ENCODE results near the gene MAGED4B. TPM values are rescaled to one million over a fixed set of nuclear protein-coding genes. Genes with fewer than 3 reads are reported as not detected.

MAGED4B gene
- total RNA-seq, 4 donors from 2014 or later = 0.32 to 10.1 (median 1.7) TPM; not detected in 1

GRCh38 chrX:52034211-52034610, 34.8 kb downstream of the MAGED4B start:
- H3K4me1 ChIP-seq = no peaks in the 10 kb centered on the region
- H3K4me3 ChIP-seq = no peak overlapping the region
- no peak overlapping the region for H3K27ac ChIP-seq (replicated peaks in 1 of 4)
- H3K9me3 ChIP-seq = no peaks in the 10 kb centered on the region
- WGBS = 40% methylated on average over 1 of the region's 1 CpG
- no peaks in the 10 kb centered on the region for H3K36me3 ChIP-seq
- intact Hi-C loops (cut with DNase I) = no loop called here
- no peak for DNase-seq (ENCODE audit: extremely low spot score)
- no peak for TF ChIP-seq EP300 (IDR thresholded peaks at IDR 0.05)
- TF ChIP-seq CTCF (IDR thresholded peaks at IDR 0.05) = no peak
- no peak for TF ChIP-seq POLR2AphosphoS5 (IDR thresholded peaks at IDR 0.05)
- no peak for TF ChIP-seq POLR2A (IDR thresholded peaks at IDR 0.05; ENCODE audit: low read depth)
- no peaks in the 10 kb centered on the region for H3K27me3 ChIP-seq

- Histone ChIP-seq H3K9me3 (peaks cover 0 to 7% (median 0%) of the 10 kb centered on the region in 4 donors), H3K36me3 (no peaks in the 10 kb centered on the region), H3K4me3 (no peak overlapping the region), H3K27me3 (no peaks in the 10 kb centered on the region), H3K4me1 (no peaks in the 10 kb centered on the region), H3K27ac (replicated peaks in 1 of 4) (no peak overlapping the region)
- intact Hi-C loops (cut with DNase I) = no loop called here
- 63% methylated on average over 2 of the region's 2 CpGs for WGBS
- no peak for TF ChIP-seq POLR2AphosphoS5 (IDR thresholded peaks at IDR 0.05)
- no peak for TF ChIP-seq EP300 (IDR thresholded peaks at IDR 0.05)
- TF ChIP-seq POLR2A (IDR thresholded peaks at IDR 0.05; ENCODE audit: low read depth) = no peak
- no peak for TF ChIP-seq CTCF (IDR thresholded peaks at IDR 0.05)
- no peak for DNase-seq (ENCODE audit: extremely low spot score)
These were observed 37.6 kb downstream of the MAGED4B start for GRCh38 chrX:52031371-52031770.

GRCh38 chrX:52015794-52016193, 53.2 kb downstream of the MAGED4B start:
- 19% methylated on average over 3 of the region's 3 CpGs for WGBS

More at GRCh38 chrX:52015794-52016193, 53.2 kb downstream of the MAGED4B start:
- DNase-seq (ENCODE audit: extremely low spot score) = no peak
- intact Hi-C loops (cut with DNase I) = no loop called here
- TF ChIP-seq CTCF (IDR thresholded peaks at IDR 0.05) = no peak
- no peak for TF ChIP-seq POLR2AphosphoS5 (IDR thresholded peaks at IDR 0.05)
- TF ChIP-seq EP300 (IDR thresholded peaks at IDR 0.05) = no peak
- no peak for TF ChIP-seq POLR2A (IDR thresholded peaks at IDR 0.05; ENCODE audit: low read depth)
- no peaks in the 10 kb centered on the region for H3K4me1 ChIP-seq
- H3K27ac ChIP-seq (replicated peaks in 1 of 4) = no peak overlapping the region
- H3K27me3 ChIP-seq = no peaks in the 10 kb centered on the region
- H3K4me3 ChIP-seq = no peak overlapping the region
- H3K9me3 ChIP-seq = no peaks in the 10 kb centered on the region
- no peaks in the 10 kb centered on the region for H3K36me3 ChIP-seq

Small RNA genes lying within 50 kb of the gene (small RNA-seq; reads per million reads assigned to genes)
- gene SNORA11E = 0 reads per million in 3 donors

Other genes with a start within 250 kb of the MAGED4B start
- 10 to 100 TPM; 32.6 to 57.9 (median 44.0) TPM for gene MAGED1, start 175.6 kb downstream of the MAGED4B start, total RNA-seq
- gene MAGED4, start 115.7 kb upstream of the MAGED4B start, total RNA-seq = 1 to 10 TPM in 3 of 4 donors, under 1 TPM in 1; 0.57 to 9.1 (median 6.1) TPM

Data from esophagus muscularis mucosa (tissue), 4 donors.